HCT116 (cell line): ENCODE data around the gene LEPR. TPM values are rescaled to one million over a fixed set of nuclear protein-coding genes. Genes with fewer than 3 reads are reported as not detected.

Experiments
- ATAC-seq: fragments of 200-7000 bp; cut with Tn5 transposase; 2 replicates; pipeline ENCODE4 v1.9.1; 2020; ENCODE audit warnings: mild to moderate bottlenecking, moderate library complexity
- BruUV-seq: library from RNA; stranded (reverse); fragments of 400-500 nt; replicated peaks from 2 replicates; lab custom pipeline; 2021; lab: Mats Ljungman, UMichigan
- CTCF ChIA-PET: fragments of 300-600 bp; sonication (Branson Sonifier 250); formaldehyde crosslinking; loops from one replicate; lab custom pipeline; 2021; ENCODE audit warnings: antibody characterized with exemption; lab: Charles Lee
- POLR2A ChIA-PET: fragments of 300-600, 350-600 bp; sonication (Branson Sonifier 250); formaldehyde crosslinking; loops from one replicate; lab custom pipeline; 2021; ENCODE audit warnings: antibody characterized with exemption; lab: Charles Lee
- RAD21 ChIA-PET, 2 experiments: fragments of 300-600 bp; sonication (Branson Sonifier 250); formaldehyde crosslinking; loops; one replicate each; lab custom pipeline; 2023; ENCODE audit warnings: low total read pairs in 2 of 2; ENCODE audit not compliant: uncharacterized antibody in 2 of 2, unreplicated experiment in 2 of 2, low non-redundant PET in 1 of 2; lab: Charles Lee
- DNase-seq: peaks from one replicate; pipeline ENCODE4 v3.0.0-alpha.2; 2010; ENCODE audit warnings: low read depth, low spot score
- H2AFZ ChIP-seq: fragments of 200-600 bp; shearing (Covaris generic), sonication (generic); 2 replicates; pipeline ENCODE4 v1.6.1; 2017; ENCODE audit warnings: low read depth, mixed run types, mixed read lengths, antibody characterized with exemption, low read length; ENCODE audit not compliant: poor library complexity, severe bottlenecking
- H3K27ac ChIP-seq: 2 replicates; pipeline ENCODE4 v1.5.1; 2012; ENCODE audit warnings: low read depth, low read length
- H3K27me3 ChIP-seq: fragments of 200-600 bp; sonication (generic); 2 replicates; pipeline ENCODE4 v1.6.1; 2016; ENCODE audit warnings: mixed run types, low read length, mixed read lengths; ENCODE audit not compliant: insufficient read depth
- H3K36me3 ChIP-seq, 2 experiments: fragments of 200-500 bp in 1 of 2; fragments of 200-600 bp in 1 of 2; sonication (Bioruptor generic) in 1 of 2; sonication (generic) in 1 of 2; 2 replicates each; pipeline versions ENCODE4 v1.5.1 to v1.6.1; 2014 to 2016; ENCODE audit warnings: low read length in 2 of 2, inconsistent platforms in 1 of 2, mixed read lengths in 1 of 2, mixed run types in 1 of 2; ENCODE audit not compliant: insufficient read depth in 2 of 2, control insufficient read depth in 1 of 2
- H3K4me1 ChIP-seq, 2 experiments: fragments of 200-600 bp in 1 of 2; sonication (generic) in 1 of 2; 2 replicates each; pipeline versions ENCODE4 v1.5.1 to v1.6.1; 2012 to 2017; ENCODE audit warnings: low read length in 2 of 2, inconsistent platforms in 1 of 2, mild to moderate bottlenecking in 1 of 2, mixed read lengths in 1 of 2, mixed run types in 1 of 2, moderate library complexity in 1 of 2; ENCODE audit not compliant: insufficient read depth in 2 of 2, control insufficient read depth in 1 of 2
- H3K4me2 ChIP-seq: fragments of 200-600 bp; sonication (generic); 2 replicates; pipeline ENCODE4 v1.6.1; 2017; ENCODE audit warnings: mixed run types, low read length, mixed read lengths
- H3K4me3 ChIP-seq, 2 experiments: fragments of 200-600 bp in 1 of 2; sonication (generic) in 1 of 2; replicated peaks in 1 of 2; 2 replicates each; pipeline ENCODE4 v1.5.1; 2011 to 2016; ENCODE audit warnings: low read length in 2 of 2, control low read depth in 1 of 2, low read depth in 1 of 2, mild to moderate bottlenecking in 1 of 2, mixed read lengths in 1 of 2, mixed run types in 1 of 2
- H3K79me2 ChIP-seq: fragments of 200-600 bp; sonication (generic); 2 replicates; pipeline ENCODE4 v1.6.1; 2017; ENCODE audit warnings: mild to moderate bottlenecking, mixed run types, low read length, moderate library complexity, mixed read lengths; ENCODE audit not compliant: insufficient read depth
- H3K9ac ChIP-seq: fragments of 200-600 bp; sonication (generic); 2 replicates; pipeline ENCODE4 v1.6.1; 2016; ENCODE audit warnings: low read length, mixed read lengths
- H3K9me2 ChIP-seq: fragments of 200-600 bp; sonication (generic), shearing (Covaris generic); 2 replicates; pipeline ENCODE4 v1.6.1; 2017; ENCODE audit warnings: mixed run types, mild to moderate bottlenecking, moderate library complexity; ENCODE audit not compliant: insufficient read depth
- H3K9me3 ChIP-seq, 2 experiments: fragments of 200-500 bp in 1 of 2; fragments of 200-600 bp in 1 of 2; sonication (Bioruptor generic) in 1 of 2; sonication (generic) in 1 of 2; 2 replicates each; pipeline ENCODE4 v1.6.1; 2014 to 2017; ENCODE audit warnings: low read length in 2 of 2, mixed read lengths in 2 of 2, inconsistent platforms in 1 of 2, low read depth in 1 of 2, mild to moderate bottlenecking in 1 of 2, mixed run types in 1 of 2, moderate library complexity in 1 of 2; ENCODE audit not compliant: control insufficient read depth in 1 of 2, insufficient read depth in 1 of 2
- H4K20me1 ChIP-seq: fragments of 200-600 bp; sonication (generic), shearing (Covaris generic); 2 replicates; pipeline ENCODE4 v1.6.1; 2017; ENCODE audit warnings: mixed run types, mild to moderate bottlenecking, moderate library complexity; ENCODE audit not compliant: insufficient read depth
- ATF3 ChIP-seq: IDR thresholded peaks from 2 replicates; pipeline ENCODE4 v1.6.1; 2012
- EGR1 ChIP-seq: IDR thresholded peaks from 2 replicates; pipeline ENCODE4 v1.6.1; 2012; ENCODE audit warnings: low read depth
- ELF1 ChIP-seq: IDR thresholded peaks from 2 replicates; pipeline ENCODE4 v1.6.1; 2012; ENCODE audit warnings: low read depth, borderline replicate concordance
- EZH2 ChIP-seq: fragments of 200-600 bp; sonication (generic); IDR thresholded peaks from 2 replicates; pipeline ENCODE4 v1.6.1; 2017; ENCODE audit warnings: antibody characterized with exemption, mixed run types
- MAX ChIP-seq: IDR thresholded peaks from 2 replicates; pipeline ENCODE4 v1.6.1; 2012
- POLR2AphosphoS5 ChIP-seq: IDR thresholded peaks from 2 replicates; pipeline ENCODE4 v1.6.1; 2011; ENCODE audit warnings: mild to moderate bottlenecking, low read depth, low read length, moderate library complexity
- SIN3A ChIP-seq: IDR thresholded peaks from 2 replicates; pipeline ENCODE4 v1.6.1; 2012; ENCODE audit warnings: low read depth
- SP1 ChIP-seq: IDR thresholded peaks from 2 replicates; pipeline ENCODE4 v1.6.1; 2012; ENCODE audit warnings: low read depth
- SRF ChIP-seq: IDR thresholded peaks from 2 replicates; pipeline ENCODE4 v1.6.1; 2012; ENCODE audit warnings: low read depth
- TCF7L2 ChIP-seq: IDR thresholded peaks from 2 replicates; pipeline ENCODE4 v1.7.0; 2011; ENCODE audit warnings: borderline replicate concordance, inconsistent platforms; ENCODE audit not compliant: insufficient read depth, insufficient read length; ENCODE audit errors: extremely low read depth
- ZBTB33 ChIP-seq: IDR thresholded peaks from 2 replicates; pipeline ENCODE4 v1.6.1; 2011; ENCODE audit warnings: mild to moderate bottlenecking, low read length, moderate library complexity; ENCODE audit not compliant: insufficient replicate concordance; ENCODE audit errors: extremely low read depth
- ZFX ChIP-seq: fragments of 450-650 bp; IDR thresholded peaks from 2 replicates; pipeline ENCODE4 v1.6.1; 2017
- intact Hi-C: fragments of 100-400 bp; cut with micrococcal nuclease; formaldehyde crosslinking; loops from 2 replicates; pipeline ENCODE4 v1.10.0; 2022
- total RNA-seq: library from RNA; stranded (reverse); gene quantifications from one replicate; pipeline ENCODE4 v1.2.1, GENCODE V29; 2021; ENCODE audit not compliant: unreplicated experiment

The LEPR gene
- total RNA-seq, 1 experiment from 2014 or later = 6.0 TPM

DNA sequence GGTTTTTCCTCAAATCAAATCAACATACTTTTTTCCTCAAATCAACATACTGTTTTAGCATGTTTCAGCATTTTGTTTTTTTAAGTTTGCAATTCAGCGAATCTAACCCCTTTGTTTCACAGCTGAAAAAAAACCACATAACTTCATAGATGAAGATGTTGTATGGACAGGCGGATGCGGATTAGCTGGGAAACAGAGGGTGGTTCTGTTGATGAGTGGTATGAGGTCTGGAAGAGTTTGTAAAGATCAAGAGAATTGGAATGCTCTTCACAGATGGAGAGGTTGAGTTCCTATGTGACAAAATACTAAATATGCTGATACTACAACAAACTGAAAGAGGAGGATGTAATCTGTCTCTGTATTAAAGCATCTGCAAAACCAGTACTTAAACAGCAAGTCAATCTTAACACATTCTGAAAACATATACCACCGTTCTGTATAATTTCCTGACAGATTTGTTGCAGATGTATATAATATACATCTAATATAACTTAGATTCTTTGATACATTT lies 10.6 kb upstream of the LEPR start:
- BruUV-seq = no TSS peak
- Histone ChIP-seq H3K36me3 (no peaks in the 10 kb centered on the region), H3K9me2 (no peaks in the 10 kb centered on the region), H3K9me3 (no peaks in the 10 kb centered on the region), H3K9ac (no peak overlapping the region), H2AFZ (no peak overlapping the region), H3K4me3 (no peak overlapping the region), H3K27ac (no peak overlapping the region), H3K4me2 (no peak overlapping the region), H3K27me3 (no peaks in the 10 kb centered on the region), H3K79me2 (no peaks in the 10 kb centered on the region), H3K4me1 (no peaks in the 10 kb centered on the region), H4K20me1 (no peaks in the 10 kb centered on the region)
- ATAC-seq = no peak
- intact Hi-C loops = no loop called here
- RAD21 ChIA-PET = no interaction called here
- no peak for DNase-seq
- CTCF ChIA-PET = no interaction called here
- POLR2A ChIA-PET = interaction anchor here (1.1 kb wide), 1 partner anchor 10 kb away, joined by 4 read pairs; the partner anchor contains the start of genes LEPR and LEPROT
- no peak for TF ChIP-seq EGR1
- no peak for TF ChIP-seq MAX
- TF ChIP-seq SIN3A = no peak
- TF ChIP-seq ATF3 = no peak
- TF ChIP-seq SP1 = no peak
- TF ChIP-seq ELF1 = no peak
- no peak for TF ChIP-seq ZBTB33
- TF ChIP-seq ZFX = no peak
- TF ChIP-seq TCF7L2 = no peak
- TF ChIP-seq POLR2AphosphoS5 = no peak
- no peak for TF ChIP-seq SRF
- no peak for TF ChIP-seq EZH2
